ENCODE data around the gene PAPSS2.
A peak's percentile ranks its signal among the peaks of the same experiment; 100 is the strongest.

PAPSS2 gene

DNA sequence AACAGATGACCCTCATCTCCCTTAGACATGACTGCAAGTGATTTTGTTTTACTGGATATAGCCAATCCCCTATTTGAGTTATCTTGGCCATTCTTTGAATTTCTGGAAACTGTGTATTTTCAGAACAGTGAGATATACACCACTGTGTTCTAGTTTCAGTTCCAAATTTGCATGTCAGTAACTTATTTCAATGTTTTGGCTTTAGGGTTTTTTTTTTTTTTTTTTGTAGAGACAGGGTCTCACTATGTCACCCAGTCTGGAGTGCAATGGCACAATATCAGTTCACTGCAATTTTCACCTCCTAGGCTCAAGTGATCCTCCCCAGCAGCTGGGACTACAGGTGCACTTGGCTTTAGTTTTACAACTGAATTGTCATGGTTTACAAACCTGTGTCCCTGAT lies 91.1 kb downstream of the PAPSS2 start:
- DNase-seq (ENCODE audit: low read depth): no peak

DNA sequence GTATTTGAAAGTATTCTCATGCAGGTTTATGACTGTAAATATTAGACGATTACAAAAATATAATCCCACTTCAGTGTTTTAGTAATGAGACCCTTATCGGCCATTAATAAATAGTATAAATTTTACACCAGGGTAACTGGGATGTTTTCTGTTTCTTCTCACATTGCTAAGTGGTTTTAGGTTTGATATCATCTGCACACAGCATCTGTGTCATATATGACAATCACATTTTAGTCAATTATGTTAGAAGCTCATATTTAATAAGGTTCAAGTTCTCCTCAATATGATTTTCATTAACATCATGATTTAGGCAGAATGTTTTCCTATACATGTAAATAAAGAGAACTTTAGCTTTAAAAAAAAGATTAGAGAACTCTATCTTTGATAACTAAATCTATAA lies 91.6 kb downstream of the PAPSS2 start:
- no peak for DNase-seq (ENCODE audit: low read depth)

- DNase-seq (ENCODE audit: low read depth): no peak
Measured at GRCh38 chr10:87752566-87752965, 92.9 kb downstream of the PAPSS2 start.

GRCh38 chr10:87753995-87754866 lies 94.6 kb downstream of the PAPSS2 start:
- DNase-seq (ENCODE audit: low read depth): no peak

- DNase-seq (ENCODE audit: low read depth): no peak
Measured at GRCh38 chr10:87757685-87758084, 98.0 kb downstream of the PAPSS2 start.

GRCh38 chr10:87759551-87759950 lies 99.9 kb downstream of the PAPSS2 start:
- no peak for DNase-seq (ENCODE audit: low read depth)

GRCh38 chr10:87760195-87760905 lies 100.7 kb downstream of the PAPSS2 start:
- DNase-seq (ENCODE audit: low read depth): no peak

DNA sequence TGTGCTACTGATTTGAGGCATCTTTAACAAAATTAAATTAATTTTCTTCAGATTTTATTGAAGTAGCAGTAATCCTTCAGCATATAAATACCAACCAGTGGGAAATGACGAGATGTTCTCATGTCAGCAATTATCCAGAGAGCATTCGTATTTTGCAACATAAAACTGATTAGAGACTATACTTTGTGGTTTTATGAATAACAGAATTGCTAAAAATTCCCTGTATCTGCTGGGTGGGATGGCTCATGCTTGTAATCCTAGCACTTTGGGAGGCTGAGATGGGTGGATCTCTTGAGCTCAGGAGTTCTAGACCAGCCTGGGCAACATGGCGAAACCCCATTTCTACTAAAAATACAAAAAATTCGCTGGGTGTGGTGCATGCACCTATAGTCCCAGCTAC lies 101.5 kb downstream of the PAPSS2 start:
- DNase-seq (ENCODE audit: low read depth): no peak

DNA sequence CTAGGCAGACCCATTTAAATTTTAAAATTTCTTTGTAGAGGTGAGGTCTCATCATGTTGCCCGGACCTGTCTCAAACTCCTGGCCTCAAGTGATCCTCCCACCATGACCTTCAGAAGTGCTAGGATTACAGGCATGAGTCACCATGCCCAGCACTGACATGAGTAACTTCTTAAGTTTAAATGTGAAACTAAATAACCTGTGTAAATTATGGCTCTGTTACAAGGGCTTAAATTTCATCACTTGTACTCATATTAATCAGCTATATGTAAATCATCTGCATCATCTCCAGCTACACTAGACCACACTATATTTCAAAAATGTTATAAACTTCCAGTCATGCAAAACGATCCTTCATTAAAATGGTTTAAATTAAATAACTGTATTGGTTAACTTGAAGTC lies 102.2 kb downstream of the PAPSS2 start:
- peak; percentile 32 for DNase-seq (ENCODE audit: low read depth)

- DNase-seq (ENCODE audit: low read depth): no peak
Measured at GRCh38 chr10:87763086-87763861, 103.6 kb downstream of the PAPSS2 start.

DNA sequence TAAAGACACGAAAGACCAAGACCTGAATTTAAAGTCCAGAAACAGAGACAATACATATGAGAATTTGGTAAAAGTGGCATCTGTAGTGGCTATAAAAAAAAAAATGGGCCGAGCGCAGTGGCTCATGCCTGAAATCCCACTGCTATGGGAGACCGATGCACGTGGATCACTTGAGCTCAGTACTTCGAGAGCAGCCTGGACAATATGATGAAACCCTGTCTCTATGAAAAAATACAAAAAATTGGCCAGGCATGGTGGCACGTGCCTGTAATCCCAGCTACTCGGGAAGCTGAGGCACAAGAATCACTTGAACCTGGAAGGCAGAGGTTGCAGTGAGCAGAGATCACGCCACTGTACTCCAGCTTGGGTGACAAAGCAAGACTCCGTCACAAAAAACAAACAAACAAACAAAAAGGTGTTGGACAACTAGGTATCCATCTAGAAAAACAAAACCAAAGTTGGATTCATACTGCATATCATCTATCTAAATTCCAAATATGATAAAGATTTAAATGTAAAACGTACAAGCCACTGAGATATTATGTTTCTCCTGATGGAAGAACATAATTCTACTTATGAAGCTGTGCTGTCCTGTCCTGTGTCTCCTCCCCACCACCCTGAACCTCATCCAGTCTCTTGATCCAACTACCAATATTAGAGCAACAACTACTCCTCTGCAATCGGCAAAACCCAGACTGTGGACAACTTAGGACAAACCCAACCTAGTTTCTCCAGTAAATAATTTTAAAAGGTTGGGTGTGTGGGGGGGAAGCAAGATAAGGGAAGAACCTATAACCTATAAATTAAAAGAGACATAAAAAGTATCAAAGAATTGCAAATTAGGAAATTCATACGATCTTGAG lies 104.6 kb downstream of the PAPSS2 start:
- no peak for DNase-seq (ENCODE audit: low read depth)

DNA sequence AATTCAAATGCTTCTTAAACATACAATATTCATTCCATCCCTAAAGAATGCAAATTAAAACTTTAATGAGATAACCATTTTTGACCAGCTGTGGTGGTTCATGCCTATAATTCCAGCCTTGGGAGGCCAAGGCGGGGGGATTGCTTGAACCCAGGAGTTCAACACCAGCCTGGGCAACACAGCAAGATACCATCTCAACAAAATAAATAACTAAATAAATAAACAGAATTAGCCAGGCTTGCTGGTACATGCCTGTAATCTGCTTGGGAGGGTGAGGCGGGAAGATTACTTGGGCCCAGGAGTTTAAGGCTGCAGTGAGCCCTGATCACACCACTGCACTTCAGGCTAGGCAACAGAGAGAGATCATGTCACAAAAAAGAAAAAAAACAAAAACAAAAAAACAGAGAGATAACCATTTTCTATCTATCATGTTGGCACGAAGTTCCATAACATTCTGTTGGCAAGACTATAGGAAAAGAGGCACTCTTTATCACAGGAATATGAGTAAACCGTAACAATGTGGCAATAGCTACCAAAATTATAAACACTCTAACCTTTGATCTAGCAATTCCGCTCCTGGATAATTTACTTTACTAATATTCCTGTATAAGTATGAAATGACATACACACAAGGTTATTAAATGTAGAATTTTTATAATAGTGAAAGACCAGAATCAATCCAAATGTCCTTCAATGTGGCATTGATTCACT lies 106.1 kb downstream of the PAPSS2 start:
- DNase-seq (ENCODE audit: low read depth): no peak

DNA sequence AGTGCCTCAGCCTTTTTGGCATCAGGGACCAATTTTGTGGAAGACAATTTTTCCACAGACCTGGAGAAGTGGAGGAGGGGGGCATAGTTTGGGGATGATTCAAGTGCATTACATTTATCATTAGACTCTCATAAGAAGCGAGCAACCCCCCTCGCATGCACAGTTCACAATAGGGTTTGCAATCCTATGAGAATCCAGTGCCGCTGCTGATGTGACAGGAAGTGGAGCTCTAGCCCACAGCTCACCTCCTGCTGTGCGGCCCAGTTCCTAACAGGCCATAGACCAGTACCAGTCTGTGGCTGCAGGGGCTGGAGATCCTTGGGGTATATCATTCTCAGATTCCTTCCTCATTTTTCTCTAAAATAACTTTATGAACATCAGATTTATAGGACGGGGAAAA lies 107.6 kb downstream of the PAPSS2 start:
- no peak for DNase-seq (ENCODE audit: low read depth)

DNA sequence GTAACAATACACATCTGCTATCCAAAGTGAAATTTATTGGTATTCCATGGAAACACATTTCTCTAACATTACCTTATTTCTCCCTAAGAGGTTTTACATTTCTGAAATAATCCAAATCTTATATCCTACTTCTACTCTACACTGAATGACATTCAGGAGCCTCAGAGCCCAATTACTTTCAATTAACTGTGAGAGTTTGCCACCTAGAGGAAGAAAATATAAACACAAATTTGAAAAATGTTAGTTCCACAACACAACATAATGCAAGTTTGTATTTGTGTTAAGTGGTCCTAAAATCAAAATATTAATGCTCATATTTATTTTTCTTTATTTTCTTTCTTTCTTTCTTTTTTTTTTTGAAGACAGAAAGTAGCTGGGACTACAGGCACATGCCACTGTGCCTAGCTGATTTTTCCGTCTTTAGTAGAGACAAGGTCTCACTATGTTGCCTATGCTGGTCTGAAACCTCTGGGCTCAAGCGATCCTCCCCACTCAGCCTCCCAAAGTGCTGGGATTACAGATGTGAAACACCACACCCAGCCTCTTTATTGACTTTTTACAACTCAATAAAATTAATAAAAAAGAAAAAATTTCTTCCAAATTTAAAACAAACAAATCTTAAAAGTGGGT lies 112.3 kb downstream of the PAPSS2 start:
- DNase-seq (ENCODE audit: low read depth): no peak

DNA sequence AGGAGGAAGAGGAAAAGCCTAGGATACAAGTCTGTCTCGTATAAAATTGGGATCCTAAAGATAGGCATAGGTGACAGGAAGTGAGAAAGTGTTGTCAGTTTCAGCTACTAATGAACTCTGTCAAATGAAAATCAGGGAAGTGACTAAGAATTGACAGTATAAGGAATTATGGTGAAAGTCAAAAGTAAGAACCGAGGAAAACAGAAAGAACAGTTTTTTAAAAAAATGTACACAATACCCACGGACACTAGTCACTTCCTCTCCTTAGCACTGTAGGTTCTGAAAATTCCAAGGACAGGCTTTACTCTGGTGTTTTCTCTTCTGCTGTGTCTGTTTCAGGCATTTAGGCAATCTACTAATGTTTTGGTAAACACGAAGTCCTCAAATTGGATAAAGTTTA lies 116.1 kb downstream of the PAPSS2 start:
- no peak for DNase-seq (ENCODE audit: low read depth)

DNA sequence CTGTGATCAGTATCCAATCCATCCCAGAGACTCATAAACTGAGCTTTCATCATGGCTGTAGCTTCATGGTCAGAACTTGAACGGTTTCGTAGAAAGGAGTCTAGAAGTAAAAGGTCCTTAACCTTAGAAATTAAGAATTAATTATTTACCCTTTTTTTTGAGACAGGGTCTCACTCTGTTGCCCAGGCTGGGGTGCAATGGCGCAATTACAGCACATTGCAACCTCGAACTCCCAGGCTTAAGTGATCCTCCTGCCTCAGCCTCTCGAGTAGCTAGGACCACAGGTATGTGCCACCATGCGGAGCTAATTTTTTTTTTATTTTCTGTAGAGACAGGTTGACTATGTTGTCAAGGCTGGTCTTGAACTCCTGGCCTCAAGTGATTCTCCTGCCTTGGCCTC lies 116.7 kb downstream of the PAPSS2 start:
- no peak for DNase-seq (ENCODE audit: low read depth)

GRCh38 chr10:87781545-87781944 lies 121.9 kb downstream of the PAPSS2 start:
- DNase-seq (ENCODE audit: low read depth): no peak

DNA sequence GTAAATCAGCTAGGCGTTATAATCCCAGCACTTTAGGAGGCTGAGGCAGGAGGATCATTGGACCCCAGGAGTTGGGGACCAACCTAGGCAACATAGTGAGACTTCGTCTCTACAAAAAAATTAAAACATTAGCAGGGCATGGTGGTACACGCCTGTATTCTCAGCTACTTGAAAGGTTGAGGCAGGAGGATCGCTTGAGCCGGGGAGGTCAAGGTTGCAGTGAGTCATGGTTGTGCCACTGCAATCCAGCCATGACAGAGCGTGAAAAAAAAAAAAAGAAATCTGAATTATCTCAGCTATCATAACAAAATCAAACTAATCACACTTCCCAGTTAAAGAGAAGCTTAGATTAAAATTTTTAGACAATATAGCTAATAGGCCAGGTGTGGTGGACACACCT lies 123.0 kb downstream of the PAPSS2 start:
- DNase-seq (ENCODE audit: low read depth): no peak

DNA sequence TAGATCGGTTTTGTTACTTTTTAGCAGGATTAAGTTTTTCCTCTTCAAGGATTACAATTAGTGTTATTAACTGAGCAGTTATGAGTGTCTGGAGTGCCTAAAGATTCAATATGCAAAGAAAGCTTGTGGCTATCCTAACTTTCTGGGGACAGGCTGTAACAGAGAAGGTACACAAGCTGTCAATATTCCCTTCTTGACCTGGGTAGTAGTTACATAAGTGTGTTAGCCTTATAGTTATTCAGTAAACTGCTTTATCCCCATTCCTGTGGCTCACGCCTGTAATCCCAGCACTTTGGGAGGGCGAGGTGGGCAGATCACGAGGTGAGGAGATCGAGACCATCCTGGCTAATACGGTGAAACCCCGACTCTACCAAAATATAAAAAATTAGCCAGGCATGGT lies 126.7 kb downstream of the PAPSS2 start:
- DNase-seq (ENCODE audit: low read depth): no peak

GRCh38 chr10:87790185-87790584 lies 130.5 kb downstream of the PAPSS2 start:
- DNase-seq (ENCODE audit: low read depth): no peak

DNA sequence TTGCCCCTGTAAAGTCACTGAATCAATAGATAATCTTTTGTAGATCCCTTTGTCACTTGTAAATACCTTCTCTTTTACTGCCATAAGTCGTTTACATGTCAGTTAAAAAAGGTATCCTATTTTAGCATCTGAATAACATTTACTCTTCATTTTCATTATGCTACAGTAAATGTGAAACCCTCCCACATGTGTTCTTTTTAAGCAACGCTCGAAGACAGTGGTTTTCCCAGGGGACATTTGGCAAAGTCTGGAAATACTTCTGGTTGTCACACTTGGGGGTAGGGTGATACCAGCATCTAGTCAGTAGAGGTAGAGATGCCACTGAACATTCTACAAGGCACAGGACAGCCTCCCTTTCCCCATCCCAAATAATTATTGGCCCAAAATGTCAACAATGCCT lies 134.6 kb downstream of the PAPSS2 start:
- DNase-seq (ENCODE audit: low read depth): no peak

All from activated T-cell treated with anti-CD3 and anti-CD28 coated beads for 24 hours (primary cell).